GM12891 (cell line): ENCODE data around the gene BTRC.
"Not testable (repeated sequence)": the region's sequence is repeated elsewhere in the genome, so short reads cannot be mapped to it uniquely, and the experiment has no call there.

Experiments used
- DNase-seq: peaks from one replicate; pipeline ENCODE4 v3.0.0; 2011; ENCODE audit warnings: low spot score; ENCODE audit not compliant: insufficient read length
- FAIRE-seq: peaks from 2 replicates; lab custom pipeline; 2011; peaks lifted over from hg19 to GRCh38; lab: Jason Lieb, UNC
- PAX5 ChIP-seq: IDR thresholded peaks from 2 replicates; pipeline ENCODE4 v1.6.1; 2011; ENCODE audit warnings: low read length, moderate library complexity, mild to moderate bottlenecking; ENCODE audit not compliant: insufficient read depth, severe bottlenecking
- POLR2A ChIP-seq: IDR thresholded peaks from 2 replicates; pipeline ENCODE4 v1.6.1; 2011; ENCODE audit warnings: low read depth, low read length, control low read depth
- POLR2AphosphoS5 ChIP-seq: IDR thresholded peaks from 2 replicates; pipeline ENCODE4 v1.6.1; 2011; ENCODE audit warnings: low read depth, low read length, control low read depth
- POU2F2 ChIP-seq: IDR thresholded peaks from 2 replicates; pipeline ENCODE4 v1.6.1; 2011; ENCODE audit warnings: low read depth, mild to moderate bottlenecking, control low read depth, low read length, moderate library complexity
- SPI1 ChIP-seq: IDR thresholded peaks from 2 replicates; pipeline ENCODE4 v1.6.1; 2011; ENCODE audit warnings: low read depth, low read length, control low read depth
- TAF1 ChIP-seq: IDR thresholded peaks from 2 replicates; pipeline ENCODE4 v1.6.1; 2011; ENCODE audit warnings: low read depth, low read length, control low read depth

The BTRC gene

GRCh38 chr10:101577121-101577871 is 223.3 kb downstream of the BTRC start:
- TF ChIP-seq SPI1 (no peak), PAX5 (no peak), POLR2A (no peak), POLR2AphosphoS5 (no peak), POU2F2 (no peak), TAF1 (no peak)
- no peak for FAIRE-seq
- DNase-seq = no peak

- DNase-seq (no peak), FAIRE-seq (no peak)
- TF ChIP-seq TAF1 (no peak), PAX5 (no peak), POLR2A (no peak), POU2F2 (no peak), SPI1 (no peak), POLR2AphosphoS5 (no peak)
These were observed 224.2 kb downstream of the BTRC start for GRCh38 chr10:101578192-101578591.

- DNase-seq (no peak), FAIRE-seq (no peak)
- no peak for TF ChIP-seq POLR2A
- no peak for TF ChIP-seq PAX5
- TF ChIP-seq POLR2AphosphoS5 = no peak
- no peak for TF ChIP-seq SPI1
- TF ChIP-seq POU2F2 = no peak
- no peak for TF ChIP-seq TAF1
These were observed 225.0 kb downstream of the BTRC start for GRCh38 chr10:101578803-101579515.

GRCh38 chr10:101579516-101579870 is 225.5 kb downstream of the BTRC start:
- FAIRE-seq (no peak), DNase-seq (no peak)
- TF ChIP-seq SPI1 (no peak), POLR2AphosphoS5 (no peak), TAF1 (no peak), POU2F2 (no peak), PAX5 (no peak), POLR2A (no peak)

- TF ChIP-seq POU2F2 (no peak), TAF1 (no peak)
- no peak for FAIRE-seq
- no peak for DNase-seq
These were observed 226.8 kb downstream of the BTRC start for GRCh38 chr10:101580486-101581399.

- no peak for FAIRE-seq
These were observed 231.9 kb downstream of the BTRC start for GRCh38 chr10:101585841-101586240.

GRCh38 chr10:101587725-101588653 is 234.0 kb downstream of the BTRC start, which contains the start of the genes DPCD and POLL:
Gene DPCD, plus strand, starts transcription at chr10:101588321. Its CDS starts 16 bp downstream, at chr10:101588337.
Gene POLL, minus strand, starts transcription at chr10:101588257. Its CDS starts 897 bp downstream, at chr10:101587360.
- FAIRE-seq (peak; percentile 100), DNase-seq (peak; percentile 97)
- TF ChIP-seq SPI1 (0 out of 2 replicates have a peak, but pooled peaks have one; percentile 15), TAF1 (peak; percentile 67), PAX5 (no peak), POLR2A (peak; percentile 64), POU2F2 (no peak), POLR2AphosphoS5 (peak; percentile 70)

More at GRCh38 chr10:101585841-101586240, 231.9 kb downstream of the BTRC start:
- TF ChIP-seq TAF1 = no peak
- TF ChIP-seq SPI1 = no peak
- TF ChIP-seq POLR2AphosphoS5 = no peak
- no peak for TF ChIP-seq POLR2A
- TF ChIP-seq POU2F2 = no peak
- no peak for TF ChIP-seq PAX5
- no peak for DNase-seq

GRCh38 chr10:101588879-101589278 is 234.9 kb downstream of the BTRC start:
- DNase-seq = no peak
- no peak for TF ChIP-seq POLR2A
- no peak for TF ChIP-seq POLR2AphosphoS5
- no peak for TF ChIP-seq POU2F2
- no peak for TF ChIP-seq SPI1
- no peak for TF ChIP-seq TAF1
- TF ChIP-seq PAX5 = no peak
- FAIRE-seq = no peak

GRCh38 chr10:101593331-101593730 is 239.4 kb downstream of the BTRC start:
- not testable (repeated sequence) for FAIRE-seq, DNase-seq
